Measurements from ENCODE around the gene GBGT1. TPM values are rescaled to one million over a fixed set of nuclear protein-coding genes. Genes with fewer than 3 reads are reported as not detected.
A peak's percentile ranks its signal among the peaks of the same experiment; 100 is the strongest.

GBGT1 gene
- total RNA-seq, 4 donors from 2014 or later = 7.0 to 49.5 (median 14.1) TPM

DNA sequence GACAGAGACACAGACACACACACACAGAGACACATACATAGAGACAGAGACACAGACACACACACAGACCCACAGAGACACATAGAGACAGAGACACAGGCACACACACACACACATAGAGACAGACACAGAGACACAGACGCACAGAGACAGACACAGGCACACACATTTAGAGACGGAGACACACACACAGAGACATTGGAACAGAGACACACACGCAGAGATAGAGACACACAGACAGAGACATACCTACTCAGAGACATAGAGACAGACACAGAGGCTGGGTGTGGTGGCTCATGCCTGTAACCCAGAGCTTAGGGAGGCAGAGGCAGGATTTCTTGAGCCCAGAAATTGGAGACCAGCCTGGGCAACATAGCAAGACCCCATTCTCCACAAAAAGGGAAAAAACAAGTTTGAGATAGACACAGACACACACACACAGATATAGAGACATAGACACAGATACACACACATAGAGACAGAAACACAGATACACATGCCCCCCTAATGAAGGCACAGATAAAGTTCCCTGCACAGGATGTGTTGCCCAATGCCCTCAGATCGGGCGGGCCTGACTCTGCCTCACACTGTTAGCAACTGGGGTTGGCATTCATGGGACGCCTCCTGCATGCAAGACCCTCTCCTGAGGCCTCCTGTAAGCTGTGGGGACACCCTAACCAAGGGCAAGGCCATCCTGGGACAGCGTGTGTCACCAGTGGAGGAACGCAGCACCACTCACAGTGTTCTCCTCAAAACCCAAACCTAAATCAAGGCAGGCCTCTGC lies 39.4 kb downstream of the GBGT1 start:
- Histone ChIP-seq H3K27ac (peak overlapping the region in 2 of 4 donors; percentile 48 to 52), H3K36me3 (no peaks in the 10 kb centered on the region), H3K9me3 (no peaks in the 10 kb centered on the region), H3K4me3 (no peak overlapping the region), H3K4me1 (peaks cover 16 to 73% (median 29%) of the 10 kb centered on the region in 4 donors), H3K27me3 (no peaks in the 10 kb centered on the region)
- TF ChIP-seq, protein P1, sequence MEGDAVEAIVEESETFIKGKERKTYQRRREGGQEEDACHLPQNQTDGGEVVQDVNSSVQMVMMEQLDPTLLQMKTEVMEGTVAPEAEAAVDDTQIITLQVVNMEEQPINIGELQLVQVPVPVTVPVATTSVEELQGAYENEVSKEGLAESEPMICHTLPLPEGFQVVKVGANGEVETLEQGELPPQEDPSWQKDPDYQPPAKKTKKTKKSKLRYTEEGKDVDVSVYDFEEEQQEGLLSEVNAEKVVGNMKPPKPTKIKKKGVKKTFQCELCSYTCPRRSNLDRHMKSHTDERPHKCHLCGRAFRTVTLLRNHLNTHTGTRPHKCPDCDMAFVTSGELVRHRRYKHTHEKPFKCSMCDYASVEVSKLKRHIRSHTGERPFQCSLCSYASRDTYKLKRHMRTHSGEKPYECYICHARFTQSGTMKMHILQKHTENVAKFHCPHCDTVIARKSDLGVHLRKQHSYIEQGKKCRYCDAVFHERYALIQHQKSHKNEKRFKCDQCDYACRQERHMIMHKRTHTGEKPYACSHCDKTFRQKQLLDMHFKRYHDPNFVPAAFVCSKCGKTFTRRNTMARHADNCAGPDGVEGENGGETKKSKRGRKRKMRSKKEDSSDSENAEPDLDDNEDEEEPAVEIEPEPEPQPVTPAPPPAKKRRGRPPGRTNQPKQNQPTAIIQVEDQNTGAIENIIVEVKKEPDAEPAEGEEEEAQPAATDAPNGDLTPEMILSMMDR (IDR thresholded peaks at IDR 0.05) = no peak
- TF ChIP-seq POLR2A (IDR thresholded peaks at IDR 0.05) = no peak
- DNase-seq = no peak

- peak in 1 of 2 donors; percentile 66 for TF ChIP-seq POLR2A (IDR thresholded peaks at IDR 0.05)
- TF ChIP-seq, protein P1 (IDR thresholded peaks at IDR 0.05) = no peak
- H3K9me3 ChIP-seq = no peaks in the 10 kb centered on the region
- H3K4me3 ChIP-seq = no peak overlapping the region
- H3K27me3 ChIP-seq = no peaks in the 10 kb centered on the region
- peak in 2 of 3 donors; percentile 72 to 73 for DNase-seq
- no peaks in the 10 kb centered on the region for H3K36me3 ChIP-seq
- H3K4me1 ChIP-seq = peaks cover 16 to 73% (median 33%) of the 10 kb centered on the region in 4 donors
- peak overlapping the region; percentile 87 to 92 (median 90) for H3K27ac ChIP-seq
Observed at GRCh38 chr9:133122935-133123611, 40.6 kb downstream of the GBGT1 start.

DNA sequence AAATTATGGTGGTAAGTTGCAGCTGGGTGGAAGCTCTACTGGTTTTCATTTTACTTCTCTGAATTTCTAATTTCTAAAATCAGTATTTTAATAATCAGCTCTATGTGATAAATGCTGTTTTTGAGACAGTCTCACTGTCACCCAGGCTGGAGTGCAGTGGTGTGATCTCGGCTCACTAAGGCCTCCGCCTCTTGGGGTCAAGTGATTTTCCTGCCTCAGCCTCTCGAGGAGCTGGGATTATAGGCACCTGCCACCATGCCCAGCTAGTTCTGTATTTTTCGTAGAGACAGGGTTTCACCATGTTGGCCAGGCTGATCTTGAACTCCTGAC lies 41.1 kb downstream of the GBGT1 start:
- Histone ChIP-seq H3K36me3 (no peaks in the 10 kb centered on the region), H3K27me3 (no peaks in the 10 kb centered on the region), H3K4me1 (peaks cover 16 to 73% (median 34%) of the 10 kb centered on the region in 4 donors), H3K27ac (peak overlapping the region; percentile 87 to 92 (median 90)), H3K4me3 (no peak overlapping the region), H3K9me3 (no peaks in the 10 kb centered on the region)
- no peak for DNase-seq
- TF ChIP-seq, protein P1 (IDR thresholded peaks at IDR 0.05) = no peak
- TF ChIP-seq POLR2A (IDR thresholded peaks at IDR 0.05) = no peak

DNA sequence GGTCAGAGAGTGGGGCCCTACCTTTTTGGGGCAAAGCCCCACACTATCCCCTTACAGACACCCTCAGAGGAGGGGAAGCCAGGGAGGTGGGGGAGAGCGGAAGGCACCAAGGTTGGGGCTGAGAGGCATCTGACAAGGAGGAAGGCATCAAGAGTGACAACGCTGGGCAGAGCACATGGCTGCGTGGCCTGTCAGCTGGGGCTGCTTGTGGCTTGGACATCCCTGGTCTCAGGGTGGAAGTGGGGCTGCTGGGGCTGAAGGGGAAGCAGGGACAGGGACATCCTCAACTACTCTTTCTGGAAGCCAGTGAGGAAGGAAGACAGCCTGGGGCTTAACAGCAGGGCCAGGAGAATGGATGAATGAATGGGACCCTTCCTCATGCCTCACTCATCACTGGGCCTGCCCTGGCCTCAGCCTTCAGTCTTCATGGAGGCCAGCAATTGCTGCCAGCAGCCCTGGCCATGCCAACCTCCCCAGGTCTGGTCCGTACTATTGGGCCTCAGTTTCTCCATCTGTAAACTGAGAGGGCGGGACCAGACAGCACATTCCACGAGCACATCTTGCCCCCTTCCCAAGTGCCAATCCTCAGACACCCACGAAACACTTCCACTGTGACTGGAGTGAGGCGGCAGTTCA lies 41.7 kb downstream of the GBGT1 start:
- DNase-seq = peak in 1 of 3 donors; percentile 56
- peaks cover 15 to 73% (median 35%) of the 10 kb centered on the region in 4 donors for H3K4me1 ChIP-seq
- no peaks in the 10 kb centered on the region for H3K27me3 ChIP-seq
- H3K36me3 ChIP-seq = no peaks in the 10 kb centered on the region
- TF ChIP-seq, protein P1 (IDR thresholded peaks at IDR 0.05) = no peak
- TF ChIP-seq POLR2A (IDR thresholded peaks at IDR 0.05) = no peak
- H3K9me3 ChIP-seq = no peaks in the 10 kb centered on the region
- H3K4me3 ChIP-seq = no peak overlapping the region
- peak overlapping the region; percentile 87 to 92 (median 90) for H3K27ac ChIP-seq

GRCh38 chr9:133121198-133121914 lies 42.4 kb downstream of the GBGT1 start, which contains the start of gene RALGDS:
RALGDS (minus strand) TSS chr9:133121240; CDS start chr9:133121154, 86 bp downstream.
- no peaks in the 10 kb centered on the region for H3K36me3 ChIP-seq
- H3K4me3 ChIP-seq = peak within 1 kb of the TSS; percentile 76 to 92 (median 84)
- TF ChIP-seq POLR2A (IDR thresholded peaks at IDR 0.05) = peak in 1 of 2 donors; percentile 36
- TF ChIP-seq, protein P1 (IDR thresholded peaks at IDR 0.05) = no peak
- peaks cover 12 to 73% (median 33%) of the 10 kb centered on the region in 4 donors for H3K4me1 ChIP-seq
- H3K27me3 ChIP-seq = no peaks in the 10 kb centered on the region
- DNase-seq = peak; percentile 94 to 96 (median 96)
- peak within 1 kb of the TSS; percentile 87 to 92 (median 90) for H3K27ac ChIP-seq
- H3K9me3 ChIP-seq = no peaks in the 10 kb centered on the region

Measured in Peyer's patch (tissue), 4 donors.